ENCODE data around the gene DDX1. TPM values are rescaled to one million over a fixed set of nuclear protein-coding genes. Genes with fewer than 3 reads are reported as not detected.

The DDX1 gene
- total and polyA plus RNA-seq, 9 of the 15 experiments (the other 6 are each of a cell fraction or from before 2014, with no cell fraction given): 116 to 277 (median 232) TPM

DNA sequence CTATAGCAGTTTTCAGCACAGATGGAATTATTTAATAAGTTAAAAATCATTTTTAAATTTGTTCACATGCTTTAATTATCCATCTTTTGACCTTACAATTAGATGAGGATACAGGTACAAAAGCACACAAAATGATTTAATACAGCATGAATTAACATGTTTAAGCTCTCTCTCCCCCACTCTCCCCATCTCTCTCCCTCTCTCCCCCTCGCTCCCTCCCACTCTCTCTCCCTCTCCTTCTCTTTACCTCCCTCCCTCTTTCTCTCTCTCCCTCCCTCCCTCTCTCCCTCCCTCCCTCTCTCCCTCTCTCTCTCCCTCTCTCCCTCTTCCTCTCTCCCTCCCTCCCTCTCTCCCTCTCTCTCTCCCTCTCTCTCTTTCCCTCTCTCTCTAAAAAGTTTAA is 38.1 kb upstream of the DDX1 start (continued):
- TF ChIP-seq, protein P1, sequence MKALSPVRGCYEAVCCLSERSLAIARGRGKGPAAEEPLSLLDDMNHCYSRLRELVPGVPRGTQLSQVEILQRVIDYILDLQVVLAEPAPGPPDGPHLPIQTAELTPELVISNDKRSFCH (CRISPR knock-in tag; IDR thresholded peaks at IDR 0.05): no peak
- TF ChIP-seq, protein P1 (tag; IDR thresholded peaks at IDR 0.05): no peak
- TF ChIP-seq ZNF780A (CRISPR knock-in tag; IDR thresholded peaks at IDR 0.05) (no peak), ZSCAN29 (IDR thresholded peaks at IDR 0.05) (no peak), EGR1 (conservative IDR thresholded peaks at IDR 0.05) (no peak), ADNP (tag; IDR thresholded peaks at IDR 0.05) (no peak), NFIC (IDR thresholded peaks at IDR 0.05) (peak; percentile 19; the same call in 1 of the 2 replicates), NR2C1 (IDR thresholded peaks at IDR 0.05) (no peak), NR2C1 (tag; IDR thresholded peaks at IDR 0.05) (no peak), BCOR (IDR thresholded peaks at IDR 0.05) (no peak), PCBP2 (IDR thresholded peaks at IDR 0.05; ENCODE audit: low read depth, low read length, poor library complexity, severe bottlenecking) (peak; percentile 88), ARID1B (IDR thresholded peaks at IDR 0.05) (peak; percentile 53), HNRNPL (IDR thresholded peaks at IDR 0.05; ENCODE audit: low read depth, low read length) (no peak), SMARCC2 (IDR thresholded peaks at IDR 0.05; ENCODE audit: low read depth) (no peak), TAF7 (tag; IDR thresholded peaks at IDR 0.05) (no peak)
- TF ChIP-seq, protein P2, sequence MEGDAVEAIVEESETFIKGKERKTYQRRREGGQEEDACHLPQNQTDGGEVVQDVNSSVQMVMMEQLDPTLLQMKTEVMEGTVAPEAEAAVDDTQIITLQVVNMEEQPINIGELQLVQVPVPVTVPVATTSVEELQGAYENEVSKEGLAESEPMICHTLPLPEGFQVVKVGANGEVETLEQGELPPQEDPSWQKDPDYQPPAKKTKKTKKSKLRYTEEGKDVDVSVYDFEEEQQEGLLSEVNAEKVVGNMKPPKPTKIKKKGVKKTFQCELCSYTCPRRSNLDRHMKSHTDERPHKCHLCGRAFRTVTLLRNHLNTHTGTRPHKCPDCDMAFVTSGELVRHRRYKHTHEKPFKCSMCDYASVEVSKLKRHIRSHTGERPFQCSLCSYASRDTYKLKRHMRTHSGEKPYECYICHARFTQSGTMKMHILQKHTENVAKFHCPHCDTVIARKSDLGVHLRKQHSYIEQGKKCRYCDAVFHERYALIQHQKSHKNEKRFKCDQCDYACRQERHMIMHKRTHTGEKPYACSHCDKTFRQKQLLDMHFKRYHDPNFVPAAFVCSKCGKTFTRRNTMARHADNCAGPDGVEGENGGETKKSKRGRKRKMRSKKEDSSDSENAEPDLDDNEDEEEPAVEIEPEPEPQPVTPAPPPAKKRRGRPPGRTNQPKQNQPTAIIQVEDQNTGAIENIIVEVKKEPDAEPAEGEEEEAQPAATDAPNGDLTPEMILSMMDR (IDR thresholded peaks at IDR 0.05 in 2 of 3, conservative IDR thresholded peaks at IDR 0.05 in 1 of 3; ENCODE audit: insufficient read depth in 2 of 3, low read depth in 1 of 3, low read length in 3 of 3): no peak
- TF ChIP-seq, protein P3, sequence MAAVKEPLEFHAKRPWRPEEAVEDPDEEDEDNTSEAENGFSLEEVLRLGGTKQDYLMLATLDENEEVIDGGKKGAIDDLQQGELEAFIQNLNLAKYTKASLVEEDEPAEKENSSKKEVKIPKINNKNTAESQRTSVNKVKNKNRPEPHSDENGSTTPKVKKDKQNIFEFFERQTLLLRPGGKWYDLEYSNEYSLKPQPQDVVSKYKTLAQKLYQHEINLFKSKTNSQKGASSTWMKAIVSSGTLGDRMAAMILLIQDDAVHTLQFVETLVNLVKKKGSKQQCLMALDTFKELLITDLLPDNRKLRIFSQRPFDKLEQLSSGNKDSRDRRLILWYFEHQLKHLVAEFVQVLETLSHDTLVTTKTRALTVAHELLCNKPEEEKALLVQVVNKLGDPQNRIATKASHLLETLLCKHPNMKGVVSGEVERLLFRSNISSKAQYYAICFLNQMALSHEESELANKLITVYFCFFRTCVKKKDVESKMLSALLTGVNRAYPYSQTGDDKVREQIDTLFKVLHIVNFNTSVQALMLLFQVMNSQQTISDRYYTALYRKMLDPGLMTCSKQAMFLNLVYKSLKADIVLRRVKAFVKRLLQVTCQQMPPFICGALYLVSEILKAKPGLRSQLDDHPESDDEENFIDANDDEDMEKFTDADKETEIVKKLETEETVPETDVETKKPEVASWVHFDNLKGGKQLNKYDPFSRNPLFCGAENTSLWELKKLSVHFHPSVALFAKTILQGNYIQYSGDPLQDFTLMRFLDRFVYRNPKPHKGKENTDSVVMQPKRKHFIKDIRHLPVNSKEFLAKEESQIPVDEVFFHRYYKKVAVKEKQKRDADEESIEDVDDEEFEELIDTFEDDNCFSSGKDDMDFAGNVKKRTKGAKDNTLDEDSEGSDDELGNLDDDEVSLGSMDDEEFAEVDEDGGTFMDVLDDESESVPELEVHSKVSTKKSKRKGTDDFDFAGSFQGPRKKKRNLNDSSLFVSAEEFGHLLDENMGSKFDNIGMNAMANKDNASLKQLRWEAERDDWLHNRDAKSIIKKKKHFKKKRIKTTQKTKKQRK (IDR thresholded peaks at IDR 0.05; ENCODE audit: borderline replicate concordance, low read depth, low read length): no peak
- TF ChIP-seq, protein P4, sequence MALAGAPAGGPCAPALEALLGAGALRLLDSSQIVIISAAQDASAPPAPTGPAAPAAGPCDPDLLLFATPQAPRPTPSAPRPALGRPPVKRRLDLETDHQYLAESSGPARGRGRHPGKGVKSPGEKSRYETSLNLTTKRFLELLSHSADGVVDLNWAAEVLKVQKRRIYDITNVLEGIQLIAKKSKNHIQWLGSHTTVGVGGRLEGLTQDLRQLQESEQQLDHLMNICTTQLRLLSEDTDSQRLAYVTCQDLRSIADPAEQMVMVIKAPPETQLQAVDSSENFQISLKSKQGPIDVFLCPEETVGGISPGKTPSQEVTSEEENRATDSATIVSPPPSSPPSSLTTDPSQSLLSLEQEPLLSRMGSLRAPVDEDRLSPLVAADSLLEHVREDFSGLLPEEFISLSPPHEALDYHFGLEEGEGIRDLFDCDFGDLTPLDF (CRISPR knock-in tag; IDR thresholded peaks at IDR 0.05): no peak
- TF ChIP-seq, protein P5, sequence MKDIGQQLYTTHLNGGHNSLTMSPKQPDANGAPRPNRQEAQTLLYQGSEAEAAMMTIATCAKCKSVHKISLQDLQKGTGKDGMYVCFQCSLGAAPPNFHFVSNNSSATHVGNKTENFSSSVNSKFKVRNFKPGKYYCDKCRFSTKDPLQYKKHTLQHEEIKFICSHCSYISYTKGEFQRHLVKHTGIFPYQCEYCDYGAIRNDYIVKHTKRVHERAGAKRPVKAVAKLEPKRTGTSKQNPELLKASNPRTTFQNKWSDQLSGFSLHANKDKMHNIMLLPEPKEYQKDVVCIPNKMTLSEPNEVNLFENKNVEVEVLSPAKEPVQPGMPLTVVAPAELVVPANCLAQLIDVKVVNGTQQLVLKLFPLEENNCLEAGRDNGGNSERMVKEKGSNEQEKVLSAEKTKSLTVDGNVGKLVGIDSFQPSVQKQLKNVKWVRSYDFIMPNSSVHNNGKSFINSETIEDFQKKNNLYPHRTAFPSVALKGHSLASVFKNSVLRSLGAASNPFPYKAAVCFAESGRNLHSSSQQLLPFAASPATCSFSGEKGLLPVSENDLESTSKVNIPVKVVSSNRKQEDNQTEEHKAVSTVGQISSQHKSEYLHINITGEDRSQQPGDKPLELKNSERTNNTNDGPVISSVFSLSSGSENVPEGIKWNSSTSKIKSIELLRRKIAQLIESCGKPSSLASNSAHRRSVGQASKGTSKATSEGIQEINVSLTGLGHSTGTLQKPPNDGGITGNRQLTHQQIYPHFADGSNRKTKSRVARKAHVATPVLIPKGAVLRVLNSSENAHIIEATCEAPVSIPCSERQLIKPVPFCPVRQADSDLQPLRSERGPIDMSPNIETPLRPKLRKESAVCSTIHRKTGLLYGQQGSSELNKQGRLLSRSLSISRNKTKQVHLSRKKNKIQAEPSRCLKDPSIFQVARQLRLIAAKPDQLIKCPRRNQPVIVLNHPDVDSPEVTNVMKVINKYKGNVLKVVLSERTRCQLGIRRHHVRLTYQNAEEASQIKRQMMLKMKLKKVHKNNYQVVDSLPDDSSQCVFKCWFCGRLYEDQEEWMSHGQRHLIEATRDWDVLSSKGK (CRISPR knock-in tag; IDR thresholded peaks at IDR 0.05): no peak

Data from K562 (cell line).